Type B pancreatic cell (in vitro differentiated cells): Measurements from ENCODE around the gene L3MBTL4. TPM values are rescaled to one million over a fixed set of nuclear protein-coding genes. Genes with fewer than 3 reads are reported as not detected.

ENCODE experiments used
- DNase-seq: peaks from one replicate; pipeline ENCODE4 v3.0.0; 2021; ENCODE audit warnings: mixed read lengths; ENCODE audit not compliant: unreplicated experiment; ENCODE audit errors: extremely low spot score
- H3K27ac Mint-ChIP-seq: 2 replicates; pipeline ENCODE4 v1.8.0; 2021; ENCODE audit warnings: mild to moderate bottlenecking, mixed read lengths
- H3K27me3 Mint-ChIP-seq: 2 replicates; pipeline ENCODE4 v1.8.0; 2021; ENCODE audit warnings: mixed read lengths
- H3K36me3 Mint-ChIP-seq: 2 replicates; pipeline ENCODE4 v1.8.0; 2021; ENCODE audit warnings: mixed read lengths
- H3K4me1 Mint-ChIP-seq: one replicate; pipeline ENCODE4 v1.8.0; 2021; ENCODE audit warnings: mixed read lengths; ENCODE audit not compliant: unreplicated experiment
- H3K4me3 Mint-ChIP-seq: 2 replicates; pipeline ENCODE4 v1.8.0; 2021; ENCODE audit warnings: mild to moderate bottlenecking, mixed read lengths
- H3K9me3 Mint-ChIP-seq: 2 replicates; pipeline ENCODE4 v1.8.0; 2021; ENCODE audit warnings: mixed read lengths
- total RNA-seq: library from RNA; stranded (reverse); gene quantifications from 2 replicates; pipeline ENCODE4 v1.2.1, GENCODE V29; 2021; ENCODE audit warnings: low replicate concordance
- TF ChIP-seq, protein P1 (sequence below): fragments of 200-600 bp; sonication (generic); conservative IDR thresholded peaks from 2 replicates; pipeline ENCODE4 v1.5.0; 2021; ENCODE audit warnings: antibody characterized with exemption, mild to moderate bottlenecking

Gene L3MBTL4
- total RNA-seq, 1 donor from 2014 or later = 2.2 TPM

DNA sequence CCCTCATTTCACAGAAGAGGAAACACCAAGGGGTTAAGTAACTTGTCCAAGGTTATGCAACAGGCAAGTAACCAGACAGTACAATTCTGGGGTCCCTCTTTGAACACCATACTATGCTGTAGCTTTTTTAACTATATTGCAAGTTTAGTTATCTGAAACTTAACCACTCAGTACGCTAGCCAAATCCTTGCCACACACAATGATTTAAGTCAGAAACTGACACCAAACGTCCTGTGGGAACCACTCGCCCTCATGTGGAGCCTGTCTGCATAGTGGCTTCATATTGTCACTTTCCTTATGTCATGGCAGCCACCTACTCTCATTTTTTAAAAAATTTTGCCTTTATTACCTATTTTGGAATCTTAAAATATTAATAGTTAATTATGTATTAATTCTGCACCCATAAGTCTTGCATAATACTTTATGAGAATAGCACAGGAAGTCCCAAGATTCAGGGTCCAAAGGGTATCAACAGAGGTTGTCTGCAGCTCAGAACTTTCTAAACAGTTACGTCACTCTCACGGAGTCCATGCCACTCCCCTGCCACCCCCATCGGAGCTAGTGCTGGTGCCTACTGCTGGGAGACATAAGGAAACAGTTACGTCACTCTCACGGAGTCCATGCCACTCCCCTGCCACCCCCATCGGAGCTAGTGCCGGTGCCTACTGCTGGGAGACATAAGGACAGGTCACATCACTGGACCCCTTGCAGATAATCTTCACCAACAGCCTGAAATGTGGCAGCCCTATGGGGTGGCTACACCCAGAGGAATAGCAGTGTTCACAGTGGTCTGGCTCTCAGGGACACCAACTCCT lies 99.0 kb downstream of the L3MBTL4 start:
- Mint-ChIP-seq H3K36me3 (no peaks in the 10 kb centered on the region), H3K27me3 (no peaks in the 10 kb centered on the region), H3K27ac (no peak overlapping the region), H3K4me3 (no peak overlapping the region), H3K9me3 (no peaks in the 10 kb centered on the region), H3K4me1 (no peaks in the 10 kb centered on the region)
- no peak for DNase-seq
- TF ChIP-seq, protein P1, sequence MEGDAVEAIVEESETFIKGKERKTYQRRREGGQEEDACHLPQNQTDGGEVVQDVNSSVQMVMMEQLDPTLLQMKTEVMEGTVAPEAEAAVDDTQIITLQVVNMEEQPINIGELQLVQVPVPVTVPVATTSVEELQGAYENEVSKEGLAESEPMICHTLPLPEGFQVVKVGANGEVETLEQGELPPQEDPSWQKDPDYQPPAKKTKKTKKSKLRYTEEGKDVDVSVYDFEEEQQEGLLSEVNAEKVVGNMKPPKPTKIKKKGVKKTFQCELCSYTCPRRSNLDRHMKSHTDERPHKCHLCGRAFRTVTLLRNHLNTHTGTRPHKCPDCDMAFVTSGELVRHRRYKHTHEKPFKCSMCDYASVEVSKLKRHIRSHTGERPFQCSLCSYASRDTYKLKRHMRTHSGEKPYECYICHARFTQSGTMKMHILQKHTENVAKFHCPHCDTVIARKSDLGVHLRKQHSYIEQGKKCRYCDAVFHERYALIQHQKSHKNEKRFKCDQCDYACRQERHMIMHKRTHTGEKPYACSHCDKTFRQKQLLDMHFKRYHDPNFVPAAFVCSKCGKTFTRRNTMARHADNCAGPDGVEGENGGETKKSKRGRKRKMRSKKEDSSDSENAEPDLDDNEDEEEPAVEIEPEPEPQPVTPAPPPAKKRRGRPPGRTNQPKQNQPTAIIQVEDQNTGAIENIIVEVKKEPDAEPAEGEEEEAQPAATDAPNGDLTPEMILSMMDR = no peak

DNA sequence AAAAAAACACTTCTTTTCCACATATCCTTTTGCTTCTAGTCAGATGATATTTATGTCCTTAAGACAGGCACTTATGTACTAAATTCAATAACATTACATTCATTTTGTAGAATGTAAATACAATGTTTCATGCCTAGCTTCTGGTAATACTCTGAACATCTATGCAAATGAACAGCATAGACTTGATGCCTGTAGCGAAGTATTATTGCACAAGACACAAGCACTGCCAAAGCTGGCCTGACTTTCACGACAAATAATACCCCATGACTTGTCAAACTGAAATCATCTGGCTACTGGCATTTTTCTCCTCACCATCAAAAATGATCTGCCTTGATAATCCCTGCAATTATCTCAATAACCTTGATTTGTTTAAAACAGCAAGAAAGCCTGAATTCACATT lies 101.3 kb downstream of the L3MBTL4 start:
- Mint-ChIP-seq H3K4me1 (no peaks in the 10 kb centered on the region), H3K27me3 (no peaks in the 10 kb centered on the region), H3K4me3 (no peak overlapping the region), H3K9me3 (no peaks in the 10 kb centered on the region), H3K36me3 (no peaks in the 10 kb centered on the region), H3K27ac (no peak overlapping the region)
- TF ChIP-seq, protein P1 = no peak
- DNase-seq = no peak

DNA sequence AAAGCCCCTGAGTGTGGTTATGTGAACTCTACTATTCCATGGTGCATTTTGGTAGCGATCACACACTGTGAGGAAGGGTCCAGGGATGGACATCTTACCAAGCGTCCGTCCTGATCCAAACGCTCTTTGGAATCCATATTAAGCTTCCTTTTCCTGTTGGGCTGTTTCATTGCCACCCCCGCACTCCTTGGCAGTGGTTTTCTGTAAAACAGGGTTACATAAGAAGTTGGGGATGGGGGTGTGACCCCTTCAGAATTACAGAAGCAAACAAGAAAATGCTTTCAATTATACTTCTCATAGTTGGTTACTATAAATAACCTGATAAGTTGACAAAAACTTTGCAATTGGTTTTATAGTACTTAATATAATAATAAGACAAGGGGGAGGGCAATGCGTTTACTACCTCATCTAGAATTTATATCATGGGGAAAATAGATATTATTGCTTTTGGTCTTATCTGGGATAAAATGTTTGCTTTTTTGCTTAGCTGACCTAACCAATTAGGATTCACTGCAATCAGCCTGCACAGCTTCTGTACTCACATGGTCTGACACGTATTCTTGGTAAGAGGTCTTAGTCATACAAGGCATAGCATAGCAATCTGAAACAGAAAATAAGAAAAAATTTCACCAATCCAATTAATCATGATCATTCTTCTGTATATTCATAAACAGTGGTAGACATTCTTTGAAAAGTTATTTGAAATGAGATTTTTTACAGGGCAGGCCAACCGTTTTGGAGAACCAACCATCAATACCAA lies 103.1 kb downstream of the L3MBTL4 start:
- DNase-seq = no peak
- Mint-ChIP-seq H3K9me3 (no peaks in the 10 kb centered on the region), H3K27ac (no peak overlapping the region), H3K36me3 (no peaks in the 10 kb centered on the region), H3K27me3 (no peaks in the 10 kb centered on the region), H3K4me3 (no peak overlapping the region), H3K4me1 (no peaks in the 10 kb centered on the region)
- TF ChIP-seq, protein P1 = no peak

DNA sequence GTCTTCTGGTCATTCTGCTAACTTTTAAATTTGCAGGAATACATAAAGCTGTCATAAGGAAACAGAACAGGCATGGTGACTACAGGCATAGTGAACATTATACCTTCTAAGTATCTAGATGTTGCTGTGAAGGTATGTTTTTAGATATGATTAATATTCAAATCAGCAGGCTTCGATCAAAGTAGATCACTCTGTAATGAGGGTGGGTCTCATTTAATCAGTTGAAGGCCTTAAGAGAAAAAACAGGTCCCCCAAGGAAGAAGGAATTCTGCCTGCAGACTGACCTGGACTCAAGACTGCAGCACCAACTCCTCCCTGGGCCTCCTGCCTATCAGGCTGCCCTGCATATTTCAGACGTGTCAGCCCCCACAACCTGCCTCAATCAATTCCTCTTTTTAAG lies 104.0 kb downstream of the L3MBTL4 start:
- H3K4me1 Mint-ChIP-seq = peaks cover 3% of the 10 kb centered on the region
- no peak overlapping the region for H3K4me3 Mint-ChIP-seq
- no peaks in the 10 kb centered on the region for H3K36me3 Mint-ChIP-seq
- TF ChIP-seq, protein P1 = no peak
- DNase-seq = no peak
- no peaks in the 10 kb centered on the region for H3K27me3 Mint-ChIP-seq
- H3K27ac Mint-ChIP-seq = no peak overlapping the region
- no peaks in the 10 kb centered on the region for H3K9me3 Mint-ChIP-seq

DNA sequence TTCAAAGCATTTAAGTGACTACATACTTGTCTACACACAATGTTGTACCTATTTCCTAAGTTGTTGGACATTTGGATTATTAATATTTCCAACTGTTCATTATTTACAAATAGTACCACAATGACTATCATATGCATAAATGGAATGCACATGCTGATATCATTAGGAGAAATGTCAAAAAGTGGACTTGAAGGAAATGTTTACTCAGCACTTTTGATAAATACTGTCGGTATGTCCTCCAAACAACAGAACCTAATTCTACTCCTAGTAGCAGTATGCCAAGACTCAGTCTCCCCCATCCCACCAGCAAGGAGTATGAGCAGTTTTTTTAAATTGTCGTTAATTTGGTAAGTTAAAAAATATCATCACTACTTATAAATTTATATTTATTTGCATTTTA lies 116.8 kb downstream of the L3MBTL4 start:
- no peaks in the 10 kb centered on the region for H3K36me3 Mint-ChIP-seq
- H3K4me1 Mint-ChIP-seq = peaks cover 4% of the 10 kb centered on the region
- H3K4me3 Mint-ChIP-seq = no peak overlapping the region
- no peaks in the 10 kb centered on the region for H3K27me3 Mint-ChIP-seq
- H3K9me3 Mint-ChIP-seq = no peaks in the 10 kb centered on the region
- no peak for DNase-seq
- TF ChIP-seq, protein P1 = no peak
- no peak overlapping the region for H3K27ac Mint-ChIP-seq
